Measurements from ENCODE around the gene RASGRF2. TPM values are rescaled to one million over a fixed set of nuclear protein-coding genes. Genes with fewer than 3 reads are reported as not detected.
A peak's percentile ranks its signal among the peaks of the same experiment; 100 is the strongest.
"Not testable (repeated sequence)": the region's sequence is repeated elsewhere in the genome, so short reads cannot be mapped to it uniquely, and the experiment has no call there.

Gene RASGRF2
- total RNA-seq, 2 experiments from 2014 or later, result 18.8 to 19.3 TPM

- POLR2A ChIA-PET, result no interaction called here
Observed at GRCh38 chr5:81021951-81022687, 62.0 kb downstream of the RASGRF2 start.

DNA sequence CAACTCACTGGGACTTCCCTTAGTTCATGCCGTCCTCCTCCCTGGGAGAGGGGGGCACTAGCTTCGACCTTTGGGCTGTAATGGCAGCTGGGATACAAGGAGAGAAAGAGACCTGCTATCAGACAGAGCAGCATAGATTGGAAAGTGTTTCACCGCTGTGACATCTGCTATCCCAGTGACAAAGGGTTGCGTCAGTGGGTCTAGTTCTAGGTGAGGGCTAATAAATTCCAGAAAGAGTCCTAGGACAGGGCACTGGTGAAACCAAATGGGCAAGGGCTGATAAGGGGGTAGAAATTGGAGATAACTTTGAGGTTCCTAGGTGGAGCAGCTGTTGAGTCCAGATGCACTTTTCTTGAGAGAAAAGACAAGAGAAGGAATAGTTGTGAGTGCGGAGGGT is 62.5 kb downstream of the RASGRF2 start:
- DNase-seq (no peak), ATAC-seq (ENCODE audit: low read depth) (no peak)
- Mint-ChIP-seq H3K36me3 (peaks cover 9% of the 10 kb centered on the region), H3K4me3 (no peak overlapping the region), H3K27me3 (no peaks in the 10 kb centered on the region), H3K9me3 (peaks cover 4% of the 10 kb centered on the region), H3K27ac (no peak overlapping the region), H3K4me1 (peaks cover 33% of the 10 kb centered on the region)
- POLR2A ChIA-PET, result no interaction called here

More at GRCh38 chr5:81021951-81022687, 62.0 kb downstream of the RASGRF2 start:
- DNase-seq (no peak), ATAC-seq (ENCODE audit: low read depth) (peak; percentile 66)
- Mint-ChIP-seq H3K4me3 (no peak overlapping the region), H3K27ac (no peak overlapping the region), H3K27me3 (no peaks in the 10 kb centered on the region), H3K36me3 (peaks cover 7% of the 10 kb centered on the region), H3K4me1 (peaks cover 37% of the 10 kb centered on the region), H3K9me3 (no peaks in the 10 kb centered on the region)

DNA sequence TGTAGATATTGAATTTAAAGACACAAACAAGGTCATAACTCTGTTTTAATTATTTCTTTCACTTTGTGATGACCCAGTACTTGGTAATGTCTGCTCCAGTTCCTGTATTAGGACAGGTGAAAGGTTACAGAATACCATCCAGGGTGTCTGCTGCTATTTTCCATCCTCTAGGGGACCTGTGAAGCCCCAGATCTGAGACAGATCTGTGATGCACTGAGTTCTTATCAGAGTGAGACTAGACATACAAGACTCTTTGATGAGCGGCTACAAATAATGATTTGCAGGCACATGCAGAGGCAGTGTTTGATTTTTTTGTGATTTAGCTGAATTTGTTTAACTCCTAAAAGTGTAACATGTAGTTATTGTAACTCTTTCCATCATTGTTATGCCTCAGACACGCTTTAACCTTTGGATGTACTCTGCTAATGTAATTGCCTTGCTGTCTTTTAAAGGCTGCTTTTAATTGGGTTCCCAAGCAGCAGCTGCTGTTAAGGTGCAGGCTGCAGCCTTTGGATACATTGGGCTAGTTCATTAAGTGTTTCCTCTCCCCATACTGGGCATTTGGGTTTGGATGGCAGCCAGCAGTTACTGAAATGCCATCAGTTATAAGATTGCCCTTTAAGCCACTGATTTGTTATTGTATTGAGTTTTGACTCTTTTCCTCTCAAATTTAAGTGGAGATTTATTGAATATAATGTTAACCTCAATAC is 63.3 kb downstream of the RASGRF2 start:
- Mint-ChIP-seq H3K4me1 (peaks cover 29% of the 10 kb centered on the region), H3K4me3 (no peak overlapping the region), H3K36me3 (peaks cover 13% of the 10 kb centered on the region), H3K27ac (no peak overlapping the region), H3K9me3 (peaks cover 8% of the 10 kb centered on the region), H3K27me3 (no peaks in the 10 kb centered on the region)
- ATAC-seq (ENCODE audit: low read depth), result no peak
- POLR2A ChIA-PET, result no interaction called here
- DNase-seq, result no peak

DNA sequence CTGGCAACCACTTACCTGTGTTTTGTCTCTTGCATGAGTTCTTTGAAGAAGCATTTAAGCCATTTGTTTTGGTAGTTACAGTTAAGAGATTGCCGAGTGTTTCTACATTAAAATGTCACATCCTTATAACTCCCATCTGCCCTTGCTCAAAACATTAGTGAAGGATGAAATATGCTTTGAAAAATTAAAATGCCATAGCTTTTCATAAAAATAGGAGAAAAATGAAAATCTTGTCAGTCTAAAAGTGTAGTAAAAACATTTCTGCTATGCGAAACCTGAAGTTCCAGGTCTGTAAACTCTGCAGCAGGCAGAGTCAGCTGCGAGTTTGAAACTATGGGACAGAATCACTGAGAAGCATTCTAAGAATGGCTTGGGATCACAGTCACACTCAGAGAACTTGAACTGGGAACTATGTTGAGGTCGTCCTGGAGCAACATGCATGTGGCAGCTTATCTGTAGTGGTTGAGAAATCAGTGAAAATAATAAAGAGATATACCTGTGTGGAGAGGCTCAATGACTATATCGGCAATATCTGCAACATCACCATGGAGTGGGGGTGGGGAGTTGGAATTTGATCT is 67.4 kb downstream of the RASGRF2 start:
- Mint-ChIP-seq H3K9me3 (peaks cover 21% of the 10 kb centered on the region), H3K27me3 (no peaks in the 10 kb centered on the region), H3K4me3 (no peak overlapping the region), H3K27ac (no peak overlapping the region), H3K36me3 (peaks cover 23% of the 10 kb centered on the region), H3K4me1 (peaks cover 10% of the 10 kb centered on the region)
- POLR2A ChIA-PET, result no interaction called here
- ATAC-seq (ENCODE audit: low read depth) (no peak), DNase-seq (no peak)

DNA sequence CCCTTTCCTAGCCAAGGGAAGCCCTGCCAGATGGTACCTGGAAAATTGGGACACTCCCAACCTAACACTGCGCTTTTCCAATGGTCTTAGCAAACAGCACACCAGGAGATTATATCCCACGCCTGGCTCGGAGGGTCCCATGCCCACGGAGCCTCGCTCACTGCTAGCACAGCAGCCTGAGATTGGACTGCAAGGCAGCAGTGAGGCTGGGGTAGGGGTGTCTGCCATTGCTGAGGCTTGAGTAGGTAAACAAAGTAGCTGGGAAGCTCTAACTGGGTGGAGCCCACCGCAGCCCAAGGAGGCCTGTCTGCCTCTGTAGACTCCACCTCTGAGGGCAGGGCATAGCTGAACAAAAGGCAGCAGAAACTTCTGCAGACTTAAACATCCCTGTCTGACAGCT is 68.7 kb downstream of the RASGRF2 start:
- H3K4me1 Mint-ChIP-seq; H3K4me3 Mint-ChIP-seq; H3K27me3 Mint-ChIP-seq; ATAC-seq (ENCODE audit: low read depth); POLR2A ChIA-PET; H3K27ac Mint-ChIP-seq; DNase-seq: not testable (repeated sequence)
- Mint-ChIP-seq H3K36me3 (peaks cover 25% of the 10 kb centered on the region), H3K9me3 (peaks cover 23% of the 10 kb centered on the region)

DNA sequence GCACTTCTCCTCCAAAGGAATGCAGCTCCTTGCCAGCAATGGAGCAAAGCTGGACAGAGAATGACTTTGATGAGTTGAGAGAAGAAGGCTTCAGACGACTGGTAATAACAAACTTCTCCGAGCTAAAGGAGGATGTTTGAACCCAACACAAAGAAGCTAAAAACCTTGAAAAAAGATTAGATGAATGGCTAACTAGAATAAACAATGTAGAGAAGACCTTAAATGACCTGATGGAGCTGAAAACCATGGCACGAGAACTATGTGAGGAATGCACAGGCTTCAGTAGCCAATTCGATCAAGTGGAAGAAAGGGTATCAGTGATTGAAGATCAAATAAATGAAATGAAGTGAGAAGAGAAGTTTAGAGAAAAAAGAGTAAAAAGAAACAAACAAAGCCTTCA is 69.6 kb downstream of the RASGRF2 start:
- H3K36me3 Mint-ChIP-seq, result peaks cover 25% of the 10 kb centered on the region
- DNase-seq; H3K4me1 Mint-ChIP-seq; POLR2A ChIA-PET; H3K4me3 Mint-ChIP-seq; H3K27me3 Mint-ChIP-seq; H3K27ac Mint-ChIP-seq; ATAC-seq (ENCODE audit: low read depth): not testable (repeated sequence)
- H3K9me3 Mint-ChIP-seq, result peaks cover 25% of the 10 kb centered on the region

DNA sequence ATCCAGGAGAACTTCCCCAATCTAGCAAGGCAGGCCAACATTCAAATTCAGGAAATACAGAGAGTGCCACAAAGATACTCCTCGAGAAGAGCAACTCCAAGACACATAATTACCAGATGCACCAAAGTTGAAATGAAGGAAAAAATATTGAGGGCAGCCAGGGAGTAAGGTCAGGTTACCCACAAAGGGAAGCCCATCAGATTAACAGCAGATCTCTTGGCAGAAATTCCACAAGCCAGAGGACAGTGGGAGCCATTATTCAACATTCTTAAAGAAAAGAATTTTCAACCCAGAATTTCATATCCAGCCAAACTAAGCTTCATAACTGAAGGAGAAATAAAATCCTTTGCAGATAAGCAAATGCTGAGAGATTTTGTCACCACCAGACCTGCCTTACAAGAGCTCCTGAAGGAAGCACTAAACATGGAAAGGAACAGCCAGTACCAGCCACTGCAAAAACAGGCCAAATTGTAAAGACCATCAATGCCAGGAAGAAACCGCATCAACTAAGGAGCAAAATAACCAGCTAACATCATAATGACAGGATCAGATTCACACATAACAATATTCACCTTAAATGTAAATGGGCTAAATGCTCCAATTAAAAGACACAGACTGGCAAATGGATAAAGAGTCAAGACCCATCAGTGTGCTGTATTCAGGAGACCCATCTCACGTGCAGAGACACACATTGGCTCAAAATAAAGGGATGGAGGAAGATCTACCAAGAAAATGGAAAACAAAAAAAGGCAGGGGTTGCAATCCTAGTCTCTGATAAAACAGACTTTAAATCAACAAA is 70.3 kb downstream of the RASGRF2 start:
- H3K4me1 Mint-ChIP-seq; H3K27ac Mint-ChIP-seq; DNase-seq; H3K4me3 Mint-ChIP-seq; H3K27me3 Mint-ChIP-seq; ATAC-seq (ENCODE audit: low read depth); POLR2A ChIA-PET: not testable (repeated sequence)
- Mint-ChIP-seq H3K9me3 (peaks cover 25% of the 10 kb centered on the region), H3K36me3 (peaks cover 25% of the 10 kb centered on the region)

DNA sequence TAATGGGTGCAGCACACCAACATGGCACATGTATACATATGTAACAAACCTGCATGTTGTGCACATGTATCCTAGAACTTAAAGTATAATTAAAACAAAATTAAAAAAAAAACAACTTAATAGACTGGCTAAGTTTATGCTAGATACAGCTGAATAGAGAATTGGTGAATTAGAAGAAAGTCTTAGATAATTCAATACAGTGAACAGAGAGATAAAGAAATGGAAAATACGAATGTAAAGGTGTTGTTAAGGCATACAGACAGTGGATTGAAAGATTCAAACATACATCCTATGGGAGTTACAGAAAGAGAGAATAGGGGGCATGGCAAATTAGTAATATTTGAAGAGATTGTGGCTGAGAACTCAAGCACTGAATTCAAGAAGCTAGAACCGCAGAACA is 75.4 kb downstream of the RASGRF2 start:
- peaks cover 17% of the 10 kb centered on the region for H3K9me3 Mint-ChIP-seq
- H3K27me3 Mint-ChIP-seq, result no peaks in the 10 kb centered on the region
- H3K27ac Mint-ChIP-seq, result no peak overlapping the region
- H3K36me3 Mint-ChIP-seq, result peaks cover 9% of the 10 kb centered on the region
- DNase-seq (no peak), ATAC-seq (ENCODE audit: low read depth) (no peak)
- H3K4me1 Mint-ChIP-seq, result peaks cover 6% of the 10 kb centered on the region
- POLR2A ChIA-PET, result no interaction called here
- no peak overlapping the region for H3K4me3 Mint-ChIP-seq

DNA sequence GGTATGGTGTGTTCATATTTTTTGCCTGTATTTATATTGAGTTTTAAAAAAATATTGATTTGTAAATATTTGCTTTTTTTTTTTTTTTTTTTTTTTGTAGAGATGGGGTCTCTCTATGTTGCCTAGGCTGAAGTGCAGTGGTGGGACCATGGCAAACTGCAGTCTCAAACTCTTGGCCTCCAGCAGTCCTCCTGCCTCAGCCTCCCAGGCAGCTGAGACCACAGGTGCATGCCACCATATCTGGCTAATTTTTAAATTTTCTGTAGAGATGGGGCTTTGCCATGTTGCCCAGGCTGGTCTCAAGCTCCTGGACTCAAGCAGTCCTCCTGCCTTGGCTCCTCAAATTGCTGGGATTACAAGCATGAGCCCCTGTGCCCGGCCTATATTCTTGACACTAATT is 78.3 kb downstream of the RASGRF2 start:
- DNase-seq (no peak), ATAC-seq (ENCODE audit: low read depth) (no peak)
- peaks cover 6% of the 10 kb centered on the region for H3K4me1 Mint-ChIP-seq
- H3K27ac Mint-ChIP-seq, result no peak overlapping the region
- POLR2A ChIA-PET, result no interaction called here
- peaks cover 6% of the 10 kb centered on the region for H3K36me3 Mint-ChIP-seq
- H3K4me3 Mint-ChIP-seq, result no peak overlapping the region
- peaks cover 11% of the 10 kb centered on the region for H3K9me3 Mint-ChIP-seq
- H3K27me3 Mint-ChIP-seq, result no peaks in the 10 kb centered on the region

- peaks cover 32% of the 10 kb centered on the region for H3K36me3 Mint-ChIP-seq
- H3K27me3 Mint-ChIP-seq, result no peaks in the 10 kb centered on the region
- H3K9me3 Mint-ChIP-seq, result peaks cover 2% of the 10 kb centered on the region
- ATAC-seq (ENCODE audit: low read depth), result no peak
- POLR2A ChIA-PET, result no interaction called here
- no peak overlapping the region for H3K4me3 Mint-ChIP-seq
- H3K27ac Mint-ChIP-seq, result no peak overlapping the region
- no peak for DNase-seq
- H3K4me1 Mint-ChIP-seq, result peaks cover 8% of the 10 kb centered on the region
Observed at GRCh38 chr5:81044868-81045267, 84.7 kb downstream of the RASGRF2 start.

DNA sequence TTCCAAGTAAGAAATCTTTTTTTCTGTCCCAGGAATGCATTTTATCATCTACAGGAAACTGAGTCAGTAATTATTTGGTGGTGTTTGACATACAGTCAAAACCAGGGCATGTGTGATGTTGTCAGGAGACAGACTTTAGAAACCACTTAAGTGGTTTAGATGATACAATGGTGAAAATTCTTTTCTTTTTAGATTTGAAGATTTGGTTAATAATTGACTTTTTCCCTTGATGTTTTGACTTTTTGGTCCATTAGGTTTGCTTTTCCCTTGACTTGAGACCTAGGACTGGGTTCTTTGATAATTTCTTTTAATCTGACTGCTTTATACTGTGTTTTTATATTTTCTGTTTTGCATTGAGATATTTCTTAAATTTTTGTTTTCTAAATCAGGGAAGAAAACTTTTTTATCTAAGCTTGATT is 85.2 kb downstream of the RASGRF2 start:
- peaks cover 32% of the 10 kb centered on the region for H3K36me3 Mint-ChIP-seq
- POLR2A ChIA-PET, result no interaction called here
- ATAC-seq (ENCODE audit: low read depth) (no peak), DNase-seq (no peak)
- H3K4me1 Mint-ChIP-seq, result peaks cover 8% of the 10 kb centered on the region
- H3K4me3 Mint-ChIP-seq, result no peak overlapping the region
- no peak overlapping the region for H3K27ac Mint-ChIP-seq
- H3K9me3 Mint-ChIP-seq, result peaks cover 2% of the 10 kb centered on the region
- H3K27me3 Mint-ChIP-seq, result no peaks in the 10 kb centered on the region

DNA sequence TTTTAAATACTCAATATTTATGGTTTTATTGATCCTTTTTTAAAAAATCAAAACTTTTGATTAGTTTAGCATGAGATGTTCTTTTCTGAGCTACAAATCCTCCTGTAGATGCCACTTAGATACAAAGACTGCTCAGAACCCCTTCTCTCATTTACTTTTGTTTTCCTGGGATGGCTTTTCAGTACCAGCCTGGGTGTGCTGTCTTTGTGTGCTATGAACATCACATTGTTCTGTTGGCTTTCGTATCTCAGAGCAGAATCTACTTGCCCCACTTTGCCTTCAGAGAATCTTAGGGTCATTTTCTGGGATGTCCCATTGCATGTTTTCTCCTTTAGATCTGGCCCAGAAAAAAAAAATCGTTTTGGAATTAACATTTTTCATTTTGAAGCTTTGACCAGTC is 85.9 kb downstream of the RASGRF2 start:
- Mint-ChIP-seq H3K4me1 (peaks cover 8% of the 10 kb centered on the region), H3K9me3 (peaks cover 2% of the 10 kb centered on the region), H3K27ac (no peak overlapping the region), H3K27me3 (no peaks in the 10 kb centered on the region), H3K36me3 (peaks cover 32% of the 10 kb centered on the region), H3K4me3 (no peak overlapping the region)
- POLR2A ChIA-PET, result no interaction called here
- DNase-seq (no peak), ATAC-seq (ENCODE audit: low read depth) (no peak)

- no peak overlapping the region for H3K27ac Mint-ChIP-seq
- H3K36me3 Mint-ChIP-seq, result peaks cover 37% of the 10 kb centered on the region
- ATAC-seq (ENCODE audit: low read depth) (no peak), DNase-seq (no peak)
- POLR2A ChIA-PET, result no interaction called here
- H3K27me3 Mint-ChIP-seq, result no peaks in the 10 kb centered on the region
- H3K9me3 Mint-ChIP-seq, result peaks cover 3% of the 10 kb centered on the region
- no peak overlapping the region for H3K4me3 Mint-ChIP-seq
- H3K4me1 Mint-ChIP-seq, result no peaks in the 10 kb centered on the region
Observed at GRCh38 chr5:81052325-81052724, 92.2 kb downstream of the RASGRF2 start.

All from activated naive CD8-positive, alpha-beta T cell treated with anti-CD3 and anti-CD28 coated beads, Interleukin-2, amount 10 ng/mL, durations not matched to agents 7 days and 5 days (primary cell).